ENCODE results near the gene NANOS3. TPM values are rescaled to one million over a fixed set of nuclear protein-coding genes. Genes with fewer than 3 reads are reported as not detected.

NANOS3 gene
- total and polyA plus RNA-seq, 2 of the 13 experiments (the other 11 are each of a cell fraction or from before 2014, with no cell fraction given): 0.21 TPM; not detected in 1

DNA sequence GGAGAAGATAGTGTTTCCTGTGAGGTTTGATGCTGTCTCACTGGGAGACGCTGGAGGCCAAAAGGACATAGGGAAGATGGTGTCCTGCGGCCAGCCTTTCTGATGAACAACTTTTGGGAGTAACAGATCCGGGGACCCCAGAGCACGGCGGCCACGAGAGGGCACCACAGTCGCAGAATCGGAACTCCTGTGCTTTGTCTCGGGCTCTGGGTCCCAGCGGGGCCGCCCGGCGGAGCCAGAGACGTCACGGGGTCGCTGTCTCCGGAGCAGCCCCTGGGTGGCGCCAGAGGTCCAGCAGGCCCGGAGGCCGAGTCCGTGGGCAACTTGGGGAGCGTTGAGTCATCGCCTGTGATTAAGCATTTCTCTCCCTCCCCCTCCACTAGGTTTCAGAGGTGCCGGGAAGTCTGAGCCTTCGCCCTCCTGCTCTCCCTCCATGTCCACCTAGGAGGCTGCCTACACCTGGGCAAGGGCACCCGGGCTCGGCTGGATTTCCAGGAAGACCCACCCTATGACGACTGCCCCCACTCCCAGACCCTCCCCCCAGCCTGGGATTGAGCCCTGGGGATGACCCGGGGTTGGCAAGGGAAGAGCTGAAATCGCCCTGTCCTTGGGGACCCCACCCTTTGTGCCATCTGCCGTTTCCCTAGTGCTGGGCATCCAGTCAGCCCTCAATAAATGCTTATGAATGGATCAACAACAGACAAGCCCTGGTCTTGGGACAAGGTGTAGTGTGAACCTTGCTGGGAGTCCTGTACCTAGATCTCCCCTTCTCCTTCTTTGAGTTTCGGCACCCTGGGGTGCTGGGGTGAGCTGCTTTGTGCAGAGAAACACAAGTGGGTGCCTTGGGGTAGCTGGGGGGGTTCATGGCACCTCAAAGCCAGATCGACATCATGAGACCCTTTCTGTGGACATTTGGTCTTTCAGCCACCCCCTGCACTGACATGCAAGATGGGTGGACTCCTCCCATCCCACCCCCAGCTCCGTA lies 3.4 kb downstream of the NANOS3 start (continued):
- peak; percentile 97 to 98 for TF ChIP-seq HMGXB4 (CRISPR knock-in tag; IDR thresholded peaks at IDR 0.05; ENCODE audit: borderline replicate concordance in 1 of 2, low read depth in 1 of 2)
- TF ChIP-seq, protein P1, sequence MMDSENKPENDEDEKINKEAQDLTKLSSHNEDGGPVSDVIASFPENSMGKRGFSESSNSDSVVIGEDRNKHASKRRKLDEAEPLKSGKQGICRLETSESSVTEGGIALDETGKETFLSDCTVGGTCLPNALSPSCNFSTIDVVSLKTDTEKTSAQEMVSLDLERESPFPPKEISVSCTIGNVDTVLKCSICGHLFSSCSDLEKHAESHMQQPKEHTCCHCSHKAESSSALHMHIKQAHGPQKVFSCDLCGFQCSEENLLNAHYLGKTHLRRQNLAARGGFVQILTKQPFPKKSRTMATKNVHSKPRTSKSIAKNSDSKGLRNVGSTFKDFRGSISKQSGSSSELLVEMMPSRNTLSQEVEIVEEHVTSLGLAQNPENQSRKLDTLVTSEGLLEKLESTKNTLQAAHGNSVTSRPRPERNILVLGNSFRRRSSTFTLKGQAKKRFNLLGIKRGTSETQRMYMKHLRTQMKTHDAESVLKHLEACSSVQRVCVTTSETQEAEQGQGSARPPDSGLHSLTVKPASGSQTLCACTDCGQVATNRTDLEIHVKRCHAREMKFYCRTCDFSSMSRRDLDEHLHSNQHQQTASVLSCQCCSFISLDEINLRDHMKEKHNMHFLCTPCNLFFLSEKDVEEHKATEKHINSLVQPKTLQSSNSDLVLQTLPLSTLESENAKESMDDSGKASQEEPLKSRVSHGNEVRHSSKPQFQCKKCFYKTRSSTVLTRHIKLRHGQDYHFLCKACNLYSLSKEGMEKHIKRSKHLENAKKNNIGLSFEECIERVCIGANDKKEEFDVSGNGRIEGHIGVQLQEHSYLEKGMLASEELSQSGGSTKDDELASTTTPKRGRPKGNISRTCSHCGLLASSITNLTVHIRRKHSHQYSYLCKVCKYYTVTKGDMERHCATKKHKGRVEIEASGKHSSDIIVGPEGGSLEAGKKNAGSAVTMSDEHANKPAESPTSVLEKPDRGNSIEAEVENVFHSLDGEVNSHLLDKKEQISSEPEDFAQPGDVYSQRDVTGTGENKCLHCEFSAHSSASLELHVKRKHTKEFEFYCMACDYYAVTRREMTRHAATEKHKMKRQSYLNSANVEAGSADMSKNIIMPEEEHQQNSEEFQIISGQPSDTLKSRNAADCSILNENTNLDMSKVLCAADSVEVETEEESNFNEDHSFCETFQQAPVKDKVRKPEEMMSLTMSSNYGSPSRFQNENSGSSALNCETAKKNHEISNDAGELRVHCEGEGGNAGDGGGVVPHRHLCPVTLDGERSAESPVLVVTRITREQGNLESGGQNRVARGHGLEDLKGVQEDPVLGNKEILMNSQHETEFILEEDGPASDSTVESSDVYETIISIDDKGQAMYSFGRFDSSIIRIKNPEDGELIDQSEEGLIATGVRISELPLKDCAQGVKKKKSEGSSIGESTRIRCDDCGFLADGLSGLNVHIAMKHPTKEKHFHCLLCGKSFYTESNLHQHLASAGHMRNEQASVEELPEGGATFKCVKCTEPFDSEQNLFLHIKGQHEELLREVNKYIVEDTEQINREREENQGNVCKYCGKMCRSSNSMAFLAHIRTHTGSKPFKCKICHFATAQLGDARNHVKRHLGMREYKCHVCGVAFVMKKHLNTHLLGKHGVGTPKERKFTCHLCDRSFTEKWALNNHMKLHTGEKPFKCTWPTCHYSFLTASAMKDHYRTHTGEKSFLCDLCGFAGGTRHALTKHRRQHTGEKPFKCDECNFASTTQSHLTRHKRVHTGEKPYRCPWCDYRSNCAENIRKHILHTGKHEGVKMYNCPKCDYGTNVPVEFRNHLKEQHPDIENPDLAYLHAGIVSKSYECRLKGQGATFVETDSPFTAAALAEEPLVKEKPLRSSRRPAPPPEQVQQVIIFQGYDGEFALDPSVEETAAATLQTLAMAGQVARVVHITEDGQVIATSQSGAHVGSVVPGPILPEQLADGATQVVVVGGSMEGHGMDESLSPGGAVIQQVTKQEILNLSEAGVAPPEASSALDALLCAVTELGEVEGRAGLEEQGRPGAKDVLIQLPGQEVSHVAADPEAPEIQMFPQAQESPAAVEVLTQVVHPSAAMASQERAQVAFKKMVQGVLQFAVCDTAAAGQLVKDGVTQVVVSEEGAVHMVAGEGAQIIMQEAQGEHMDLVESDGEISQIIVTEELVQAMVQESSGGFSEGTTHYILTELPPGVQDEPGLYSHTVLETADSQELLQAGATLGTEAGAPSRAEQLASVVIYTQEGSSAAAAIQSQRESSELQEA (CRISPR knock-in tag; IDR thresholded peaks at IDR 0.05; ENCODE audit: not compliant biosample characterization): no peak
- TF ChIP-seq NFYB (CRISPR knock-in tag; IDR thresholded peaks at IDR 0.05): no peak
- TF ChIP-seq SMARCC2 (IDR thresholded peaks at IDR 0.05): no peak
- TF ChIP-seq ZFP62 (CRISPR knock-in tag; IDR thresholded peaks at IDR 0.05): no peak
- no peak for TF ChIP-seq DNMT1 (CRISPR knock-in tag; IDR thresholded peaks at IDR 0.05)
- TF ChIP-seq ARID2 (CRISPR knock-in tag; IDR thresholded peaks at IDR 0.05; ENCODE audit: borderline replicate concordance): 0 out of 2 replicates have a peak, but pooled peaks have one; percentile 68
- no peak for TF ChIP-seq ZNF616 (CRISPR knock-in tag; IDR thresholded peaks at IDR 0.05; ENCODE audit: low read depth)
- peak; percentile 85 for TF ChIP-seq ZBTB7B (CRISPR knock-in tag; IDR thresholded peaks at IDR 0.05)
- TF ChIP-seq CENPX (CRISPR knock-in tag; IDR thresholded peaks at IDR 0.05): no peak
- TF ChIP-seq, protein P2, sequence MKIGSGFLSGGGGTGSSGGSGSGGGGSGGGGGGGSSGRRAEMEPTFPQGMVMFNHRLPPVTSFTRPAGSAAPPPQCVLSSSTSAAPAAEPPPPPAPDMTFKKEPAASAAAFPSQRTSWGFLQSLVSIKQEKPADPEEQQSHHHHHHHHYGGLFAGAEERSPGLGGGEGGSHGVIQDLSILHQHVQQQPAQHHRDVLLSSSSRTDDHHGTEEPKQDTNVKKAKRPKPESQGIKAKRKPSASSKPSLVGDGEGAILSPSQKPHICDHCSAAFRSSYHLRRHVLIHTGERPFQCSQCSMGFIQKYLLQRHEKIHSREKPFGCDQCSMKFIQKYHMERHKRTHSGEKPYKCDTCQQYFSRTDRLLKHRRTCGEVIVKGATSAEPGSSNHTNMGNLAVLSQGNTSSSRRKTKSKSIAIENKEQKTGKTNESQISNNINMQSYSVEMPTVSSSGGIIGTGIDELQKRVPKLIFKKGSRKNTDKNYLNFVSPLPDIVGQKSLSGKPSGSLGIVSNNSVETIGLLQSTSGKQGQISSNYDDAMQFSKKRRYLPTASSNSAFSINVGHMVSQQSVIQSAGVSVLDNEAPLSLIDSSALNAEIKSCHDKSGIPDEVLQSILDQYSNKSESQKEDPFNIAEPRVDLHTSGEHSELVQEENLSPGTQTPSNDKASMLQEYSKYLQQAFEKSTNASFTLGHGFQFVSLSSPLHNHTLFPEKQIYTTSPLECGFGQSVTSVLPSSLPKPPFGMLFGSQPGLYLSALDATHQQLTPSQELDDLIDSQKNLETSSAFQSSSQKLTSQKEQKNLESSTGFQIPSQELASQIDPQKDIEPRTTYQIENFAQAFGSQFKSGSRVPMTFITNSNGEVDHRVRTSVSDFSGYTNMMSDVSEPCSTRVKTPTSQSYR (CRISPR knock-in tag; IDR thresholded peaks at IDR 0.05; ENCODE audit: borderline replicate concordance): peak; percentile 79; the same call in 1 of the 2 replicates
- TF ChIP-seq, protein P3, sequence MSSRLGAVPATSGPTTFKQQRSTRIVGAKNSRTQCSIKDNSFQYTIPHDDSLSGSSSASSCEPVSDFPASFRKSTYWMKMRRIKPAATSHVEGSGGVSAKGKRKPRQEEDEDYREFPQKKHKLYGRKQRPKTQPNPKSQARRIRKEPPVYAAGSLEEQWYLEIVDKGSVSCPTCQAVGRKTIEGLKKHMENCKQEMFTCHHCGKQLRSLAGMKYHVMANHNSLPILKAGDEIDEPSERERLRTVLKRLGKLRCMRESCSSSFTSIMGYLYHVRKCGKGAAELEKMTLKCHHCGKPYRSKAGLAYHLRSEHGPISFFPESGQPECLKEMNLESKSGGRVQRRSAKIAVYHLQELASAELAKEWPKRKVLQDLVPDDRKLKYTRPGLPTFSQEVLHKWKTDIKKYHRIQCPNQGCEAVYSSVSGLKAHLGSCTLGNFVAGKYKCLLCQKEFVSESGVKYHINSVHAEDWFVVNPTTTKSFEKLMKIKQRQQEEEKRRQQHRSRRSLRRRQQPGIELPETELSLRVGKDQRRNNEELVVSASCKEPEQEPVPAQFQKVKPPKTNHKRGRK (CRISPR knock-in tag; IDR thresholded peaks at IDR 0.05): no peak
- no peak for TF ChIP-seq PHB2 (IDR thresholded peaks at IDR 0.05; ENCODE audit: partially characterized antibody)

Measured in HepG2 (cell line).